SIG-M5 treated with dmso at 0.1 percent for 504 hours (cell line): ENCODE results near the gene E2F6.

Experiments used
- DNase-seq: peaks from one replicate; lab custom pipeline; 2025; ENCODE audit not compliant: unreplicated experiment; lab: John Stamatoyannopoulos, UW

Gene E2F6

DNA sequence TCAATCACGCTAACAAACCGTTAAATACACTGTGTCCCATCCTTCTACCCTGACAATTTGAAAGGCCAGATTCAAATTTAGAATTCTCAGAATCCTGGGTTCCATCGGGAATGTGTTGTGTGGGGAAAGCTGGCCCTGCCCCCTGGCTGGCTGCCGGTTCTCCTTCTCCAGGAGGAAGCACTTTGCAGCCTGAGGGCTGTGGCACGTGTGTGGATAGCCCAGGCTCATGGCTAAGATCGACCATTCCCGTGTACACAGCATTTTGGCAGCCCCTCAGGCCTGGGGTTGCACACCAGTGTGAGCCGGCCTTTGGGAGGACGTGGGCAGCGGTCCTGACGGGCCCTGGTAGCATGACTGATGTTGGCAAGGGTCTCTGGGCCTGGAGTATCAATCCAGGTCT, 70.6 kb downstream of the E2F6 start:
- no peak for DNase-seq
